ENCODE data around the gene IPO13. TPM values are rescaled to one million over a fixed set of nuclear protein-coding genes. Genes with fewer than 3 reads are reported as not detected.

Gene IPO13
- total RNA-seq, 1 donor from 2014 or later = 17.0 TPM

DNA sequence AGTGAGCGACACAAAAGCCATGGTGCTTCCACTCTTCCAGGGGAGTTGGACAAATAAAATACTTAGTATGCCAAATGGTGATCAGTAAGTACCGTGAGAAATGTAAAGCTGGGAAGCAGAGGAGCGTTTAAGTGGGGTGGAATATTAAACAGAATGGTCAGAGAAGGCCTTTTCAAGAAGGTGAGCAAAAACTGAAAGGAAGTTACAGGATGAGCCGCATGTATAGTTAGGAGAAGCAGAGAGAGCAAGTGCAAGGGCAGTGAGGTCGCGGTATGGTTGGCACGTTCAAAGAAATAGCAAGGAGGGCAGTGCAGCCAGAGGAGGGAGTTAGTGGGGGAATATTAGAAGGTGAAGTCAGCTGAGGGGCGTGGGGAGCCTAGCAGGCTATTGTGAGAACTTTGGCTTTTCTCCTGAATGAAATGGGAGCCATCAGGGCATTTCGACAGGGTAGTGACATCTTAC, 27.3 kb downstream of the IPO13 start:
- no peak for ATAC-seq
- DNase-seq (ENCODE audit: low spot score) = no peak

DNA sequence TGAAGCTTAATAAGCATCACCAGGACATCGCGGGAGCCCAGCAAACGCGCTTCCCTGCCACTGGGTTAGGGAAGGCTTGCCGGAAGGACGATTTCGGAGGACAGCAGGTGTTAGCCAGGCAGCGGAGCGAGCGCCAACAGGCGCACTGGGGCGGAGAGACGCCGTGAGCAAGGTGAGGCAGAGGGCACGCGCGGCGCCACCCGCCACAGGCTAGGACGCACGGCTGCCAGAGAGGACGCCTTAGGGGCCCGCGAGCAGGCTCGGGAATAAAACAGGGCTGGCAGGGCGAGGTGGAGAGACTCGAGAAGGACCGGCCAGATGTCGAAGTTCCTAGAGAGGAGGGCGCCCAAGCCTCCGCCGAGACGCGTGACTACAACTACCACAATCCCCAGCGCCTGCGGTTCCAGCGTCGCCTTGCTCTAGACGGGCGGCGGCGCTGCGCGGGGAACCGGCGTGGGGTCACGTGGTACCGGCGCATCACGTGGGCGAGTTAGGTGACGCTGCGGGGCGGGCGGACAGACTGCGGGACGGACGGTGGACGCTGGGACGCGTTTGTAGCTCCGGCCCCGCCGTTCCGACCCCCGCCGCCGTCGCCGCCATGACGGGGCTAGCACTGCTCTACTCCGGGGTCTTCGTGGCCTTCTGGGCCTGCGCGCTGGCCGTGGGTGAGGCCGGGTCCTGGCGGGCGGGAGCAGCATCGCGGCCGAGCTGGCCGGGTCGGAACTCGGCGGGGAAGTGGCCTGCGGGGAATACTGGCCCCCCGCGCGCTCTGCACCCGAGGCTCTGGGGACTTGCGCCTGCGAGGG, 27.9 kb downstream of the IPO13 start, which contains the start of gene ATP6V0B:
ATP6V0B (plus strand) TSS at position 518 of the 806 bp plus-strand sequence; CDS start at position 599, 81 bp downstream.
- ATAC-seq (peak; percentile 74), DNase-seq (ENCODE audit: low spot score) (peak; percentile 97)

DNA sequence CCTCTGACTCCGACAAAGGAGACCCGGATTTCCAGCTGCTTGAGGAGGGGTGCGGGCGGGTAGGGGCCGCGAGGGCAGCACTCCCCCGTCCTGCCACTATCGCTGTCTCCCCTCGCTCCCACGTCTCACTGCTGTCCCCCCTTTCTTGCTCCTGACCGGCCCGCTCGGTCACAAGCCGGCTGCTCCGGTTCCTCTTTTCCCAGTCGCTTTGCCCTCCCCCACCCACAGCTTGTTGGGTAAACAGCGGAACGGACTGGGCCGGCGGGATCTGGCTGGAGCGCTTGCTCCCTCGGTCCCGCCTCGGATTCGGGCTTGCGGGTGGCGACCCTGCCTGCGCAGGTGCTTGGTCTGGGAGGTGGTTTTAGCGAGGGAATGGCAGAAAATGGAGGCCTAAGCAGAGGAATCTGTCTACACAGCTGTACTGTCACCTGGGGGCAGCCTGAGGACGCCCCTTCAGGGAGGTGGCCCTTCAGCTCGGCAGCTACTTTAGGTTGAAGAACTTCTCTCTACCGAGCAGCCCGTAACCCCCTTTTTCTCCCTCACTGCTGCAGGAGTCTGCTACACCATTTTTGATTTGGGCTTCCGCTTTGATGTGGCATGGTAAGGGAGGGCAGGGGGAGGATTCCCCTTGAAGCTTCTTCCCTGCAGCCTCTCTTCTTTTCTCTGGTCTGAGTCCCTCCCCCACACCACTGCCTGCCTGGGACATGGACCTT, 28.7 kb downstream of the IPO13 start:
- peak; percentile 72 for DNase-seq (ENCODE audit: low spot score)
- ATAC-seq = peak; percentile 44

DNA sequence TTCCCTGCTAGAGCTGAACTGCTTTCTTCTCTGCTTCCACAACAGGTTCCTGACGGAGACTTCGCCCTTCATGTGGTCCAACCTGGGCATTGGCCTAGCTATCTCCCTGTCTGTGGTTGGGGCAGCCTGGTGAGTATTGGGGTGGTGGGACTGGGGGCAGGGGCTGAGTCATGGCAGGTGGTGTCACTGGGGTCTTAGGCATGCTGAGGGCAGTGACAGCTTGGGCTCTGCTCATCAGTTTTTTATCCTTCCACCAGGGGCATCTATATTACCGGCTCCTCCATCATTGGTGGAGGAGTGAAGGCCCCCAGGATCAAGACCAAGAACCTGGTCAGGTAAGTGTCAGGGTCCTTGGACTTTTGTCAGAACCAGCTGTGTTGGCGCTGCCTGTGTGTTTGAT, 29.3 kb downstream of the IPO13 start:
- no peak for DNase-seq (ENCODE audit: low spot score)
- no peak for ATAC-seq

DNA sequence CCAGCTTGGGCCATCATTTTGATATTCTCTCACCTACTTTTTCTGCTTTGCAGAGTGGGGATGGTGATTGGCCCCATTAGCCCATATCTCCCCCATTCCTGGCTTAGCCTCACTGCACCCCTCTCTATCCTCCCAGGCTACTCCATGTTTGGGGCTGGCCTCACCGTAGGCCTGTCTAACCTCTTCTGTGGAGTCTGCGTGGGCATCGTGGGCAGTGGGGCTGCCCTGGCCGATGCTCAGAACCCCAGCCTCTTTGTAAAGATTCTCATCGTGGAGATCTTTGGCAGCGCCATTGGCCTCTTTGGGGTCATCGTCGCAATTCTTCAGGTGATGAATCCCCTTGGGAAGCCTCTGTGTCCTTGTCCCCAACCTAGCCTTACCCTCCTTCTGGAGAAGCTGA, 30.1 kb downstream of the IPO13 start:
- no peak for DNase-seq (ENCODE audit: low spot score)
- ATAC-seq = no peak

DNA sequence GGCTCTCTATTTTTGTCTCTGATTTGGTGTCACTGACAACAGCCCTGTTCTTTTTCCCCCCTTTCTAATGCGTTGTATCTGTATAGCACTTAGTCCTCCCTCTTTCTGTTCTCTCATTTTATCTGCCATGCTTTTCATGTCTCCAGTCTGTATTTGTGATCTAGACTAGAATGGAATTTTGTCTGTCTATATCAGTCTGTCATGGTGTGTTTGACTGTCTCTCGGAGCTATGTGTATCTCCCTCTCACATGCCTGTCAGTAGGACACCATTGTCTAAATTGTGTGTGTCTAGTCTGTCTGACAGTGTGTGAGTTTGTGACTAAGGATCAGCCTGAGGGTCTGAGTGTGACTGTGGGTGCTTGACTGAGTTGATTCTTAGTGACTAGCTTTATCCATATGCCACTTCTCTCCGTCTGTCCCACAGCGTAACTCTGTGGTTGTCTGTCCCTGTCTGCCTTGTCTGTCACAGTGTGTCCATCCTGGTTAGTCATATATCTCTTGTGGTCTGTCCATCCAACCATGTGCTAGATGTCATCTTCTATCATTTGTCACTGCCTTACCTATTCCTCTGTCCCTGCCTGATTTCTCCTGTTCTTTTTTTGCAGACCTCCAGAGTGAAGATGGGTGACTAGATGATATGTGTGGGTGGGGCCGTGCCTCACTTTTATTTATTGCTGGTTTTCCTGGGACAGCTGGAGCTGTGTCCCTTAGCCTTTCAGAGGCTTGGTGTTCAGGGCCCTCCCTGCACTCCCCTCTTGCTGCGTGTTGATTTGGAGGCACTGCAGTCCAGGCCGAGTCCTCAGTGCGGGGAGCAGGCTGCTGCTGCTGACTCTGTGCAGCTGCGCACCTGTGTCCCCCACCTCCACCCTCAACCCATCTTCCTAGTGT, 30.9 kb downstream of the IPO13 start:
- ATAC-seq (no peak), DNase-seq (ENCODE audit: low spot score) (no peak)

DNA sequence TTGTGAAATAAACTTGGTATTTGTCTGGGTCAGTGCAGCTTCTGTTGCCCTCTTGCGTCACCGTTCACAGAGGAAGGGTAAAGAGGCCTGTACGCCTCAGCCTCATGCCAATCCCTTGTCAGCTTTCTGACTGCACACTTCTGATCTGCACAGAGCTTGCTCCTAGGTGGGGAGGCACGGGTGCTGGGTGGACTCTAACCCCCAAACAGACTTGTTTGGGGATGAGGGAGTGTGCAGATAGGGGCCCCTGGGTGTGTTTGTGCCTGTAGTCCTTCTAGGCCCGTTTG, 31.5 kb downstream of the IPO13 start:
- DNase-seq (ENCODE audit: low spot score) (peak; percentile 73), ATAC-seq (peak; percentile 49)

DNA sequence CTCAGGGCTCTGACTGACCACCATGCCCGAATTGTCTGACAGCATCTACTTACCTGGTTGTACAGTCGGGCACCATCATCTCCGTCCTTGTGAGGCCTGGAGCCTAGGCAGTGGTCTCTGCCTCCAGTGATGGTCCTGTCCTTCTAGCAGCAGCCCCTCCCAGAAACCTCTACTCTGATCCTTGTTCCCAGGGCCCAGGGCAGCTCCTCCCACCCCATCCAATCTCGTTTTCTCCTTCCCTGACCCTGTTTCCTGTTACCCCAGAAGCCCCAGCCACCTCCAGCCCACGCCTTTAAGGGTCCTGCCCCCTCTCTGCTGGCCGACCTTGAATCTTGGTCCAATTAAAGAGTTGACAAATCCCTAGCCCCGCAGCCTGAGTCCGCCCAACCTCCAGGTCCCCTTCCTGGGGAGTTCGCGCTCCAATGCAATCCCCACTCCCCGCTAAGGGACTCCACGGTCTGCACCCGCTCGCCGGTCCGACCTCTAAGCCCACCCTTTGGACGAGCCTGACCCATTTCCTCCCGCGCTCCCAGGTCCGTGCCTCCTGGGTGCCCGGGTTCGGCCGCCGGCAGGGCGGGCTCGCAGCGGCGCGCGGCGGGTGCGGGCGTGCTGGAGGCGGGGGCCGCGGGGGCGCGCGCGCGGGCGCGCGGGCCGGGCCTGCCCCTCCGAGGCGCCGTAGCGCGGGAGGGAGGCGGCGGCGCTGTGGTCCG, 32.0 kb downstream of the IPO13 start, which contains the start of gene B4GALT2:
B4GALT2 (plus strand) TSS at position 660 of the 710 bp plus-strand sequence. CDS start 1,951 bp downstream, outside the sequence.
- ATAC-seq (peak; percentile 42), DNase-seq (ENCODE audit: low spot score) (peak; percentile 63)

DNA sequence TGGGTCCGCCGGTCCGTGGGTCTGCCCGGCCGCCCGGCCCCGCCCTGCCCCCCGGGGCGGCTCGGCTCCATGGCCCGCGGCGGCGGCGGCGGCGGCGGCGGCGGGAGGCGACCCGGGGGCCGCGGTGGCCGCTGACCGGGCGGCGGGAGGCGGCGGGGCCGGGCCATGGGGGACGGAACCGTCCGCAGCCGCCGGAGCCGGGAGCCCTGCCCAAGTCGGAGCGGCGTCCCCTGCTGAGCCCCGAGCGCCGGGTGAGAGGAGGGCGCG, 32.4 kb downstream of the IPO13 start:
- DNase-seq (ENCODE audit: low spot score) (no peak), ATAC-seq (no peak)

DNA sequence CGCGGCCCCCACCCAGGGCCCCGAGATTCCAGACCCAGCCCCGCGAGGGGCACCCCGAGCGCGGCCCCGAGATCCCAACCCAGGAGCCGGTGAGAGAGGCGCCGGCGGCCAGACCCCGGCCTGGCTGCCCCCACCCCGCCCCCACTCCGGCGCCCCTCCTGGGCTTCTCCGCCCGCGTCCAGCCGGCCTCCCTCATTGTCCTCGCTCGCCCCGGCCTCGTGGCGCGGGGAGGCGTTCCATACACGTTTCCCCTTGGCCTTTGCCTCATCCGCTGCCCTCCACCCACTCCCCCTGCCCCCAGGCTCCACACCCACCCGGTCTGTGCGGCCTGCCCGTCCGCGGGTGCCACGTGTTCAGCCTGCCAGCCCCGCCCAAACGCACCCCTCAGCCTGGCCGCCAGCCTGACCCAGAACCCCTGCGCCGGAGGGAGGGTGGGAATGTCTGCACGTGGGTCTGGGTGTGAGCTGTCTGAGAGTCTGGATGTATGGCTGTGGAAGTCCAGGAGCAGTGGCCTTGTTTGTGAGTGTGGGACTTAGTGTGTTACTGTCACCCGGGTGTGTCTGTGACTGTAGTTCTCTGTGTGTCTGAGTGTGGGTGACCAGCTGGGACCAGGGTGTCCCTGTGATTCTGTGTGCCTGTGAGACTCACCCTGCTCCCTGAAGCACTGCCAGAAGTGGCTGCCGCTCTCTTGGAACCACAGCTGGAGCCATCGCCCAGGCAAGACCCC, 32.9 kb downstream of the IPO13 start:
- DNase-seq (ENCODE audit: low spot score) = no peak
- ATAC-seq = peak; percentile 6

DNA sequence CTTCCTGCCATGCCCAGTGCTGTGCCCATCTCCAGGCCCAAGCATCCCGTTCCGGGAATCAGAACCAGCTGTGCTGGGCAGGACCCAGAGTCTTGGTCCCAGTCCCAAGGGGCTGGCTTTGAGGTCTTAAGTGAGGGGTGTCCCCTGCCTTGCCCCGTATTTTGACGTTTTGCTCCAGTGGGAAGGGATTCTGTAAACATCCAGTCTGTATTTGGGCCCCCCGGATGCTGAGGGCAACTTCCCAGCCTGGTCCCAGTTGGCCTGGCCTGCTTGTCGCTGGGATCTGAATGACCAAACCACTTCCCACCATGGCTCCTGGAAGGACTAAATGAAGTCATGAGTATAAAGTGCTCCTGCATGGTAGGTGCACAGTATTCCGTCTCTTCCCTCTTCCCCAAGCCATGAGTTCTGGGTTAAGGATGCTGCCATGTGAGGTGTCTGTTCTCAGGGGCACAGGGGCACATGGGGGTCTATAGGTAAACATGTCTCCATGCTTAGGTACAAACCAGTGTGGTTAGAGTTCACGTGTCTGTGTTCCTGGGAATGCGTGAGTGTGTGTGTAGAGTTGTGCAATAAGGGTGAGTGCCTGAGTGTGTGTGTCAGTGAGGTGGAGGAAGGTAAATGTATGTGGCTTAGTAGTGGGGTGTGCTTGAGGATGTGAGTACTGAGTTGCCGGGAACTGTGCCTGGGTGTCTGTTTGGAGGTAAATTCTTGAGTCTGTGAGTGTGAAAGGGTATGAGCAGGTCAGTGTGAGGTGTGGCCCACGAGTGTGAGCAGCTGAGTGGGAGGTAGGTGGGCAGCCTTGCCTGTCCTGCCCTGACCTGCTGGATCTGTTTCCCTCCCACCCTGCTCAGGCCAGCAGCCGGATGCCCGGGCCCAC, 33.7 kb downstream of the IPO13 start:
- DNase-seq (ENCODE audit: low spot score) (no peak), ATAC-seq (no peak)

DNA sequence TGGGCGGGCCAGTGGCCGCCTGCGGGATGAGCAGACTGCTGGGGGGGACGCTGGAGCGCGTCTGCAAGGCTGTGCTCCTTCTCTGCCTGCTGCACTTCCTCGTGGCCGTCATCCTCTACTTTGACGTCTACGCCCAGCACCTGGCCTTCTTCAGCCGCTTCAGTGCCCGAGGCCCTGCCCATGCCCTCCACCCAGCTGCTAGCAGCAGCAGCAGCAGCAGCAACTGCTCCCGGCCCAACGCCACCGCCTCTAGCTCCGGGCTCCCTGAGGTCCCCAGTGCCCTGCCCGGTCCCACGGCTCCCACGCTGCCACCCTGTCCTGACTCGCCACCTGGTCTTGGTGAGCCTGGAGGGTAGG, 34.4 kb downstream of the IPO13 start:
- no peak for DNase-seq (ENCODE audit: low spot score)

DNA sequence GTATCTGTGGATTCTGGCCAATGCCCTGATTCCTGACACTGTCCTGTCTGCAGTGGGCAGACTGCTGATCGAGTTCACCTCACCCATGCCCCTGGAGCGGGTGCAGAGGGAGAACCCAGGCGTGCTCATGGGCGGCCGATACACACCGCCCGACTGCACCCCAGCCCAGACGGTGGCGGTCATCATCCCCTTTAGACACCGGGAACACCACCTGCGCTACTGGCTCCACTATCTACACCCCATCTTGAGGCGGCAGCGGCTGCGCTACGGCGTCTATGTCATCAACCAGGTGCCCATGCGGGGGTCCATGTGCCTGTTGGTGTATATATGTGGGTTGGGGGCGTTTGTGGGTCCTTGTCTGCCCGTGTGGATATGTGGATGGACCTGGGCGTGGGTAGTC, 34.9 kb downstream of the IPO13 start:
- DNase-seq (ENCODE audit: low spot score) (no peak), ATAC-seq (no peak)

More for the DNA sequence above, 34.4 kb downstream of the IPO13 start:
- no peak for ATAC-seq

DNA sequence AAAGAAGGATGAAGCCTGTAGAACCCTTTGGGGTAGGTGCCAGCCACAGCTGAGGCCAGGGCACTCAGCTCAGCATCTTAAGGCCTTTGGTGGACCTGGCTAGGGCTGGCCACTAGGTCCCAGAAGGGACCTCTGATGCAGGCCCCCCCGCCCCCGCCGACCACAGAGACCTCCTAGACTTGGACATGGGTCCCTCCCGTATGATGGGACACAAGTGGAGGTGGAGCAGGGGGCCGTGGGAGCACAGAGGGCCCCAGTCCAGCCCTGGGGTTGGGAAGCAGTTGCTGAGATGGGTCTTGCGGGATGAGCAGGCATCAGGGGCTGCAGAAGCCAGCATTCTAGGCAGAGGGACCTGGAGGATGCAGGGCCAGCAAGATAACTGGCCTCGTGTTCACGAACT, 35.5 kb downstream of the IPO13 start:
- DNase-seq (ENCODE audit: low spot score) (no peak), ATAC-seq (no peak)

DNA sequence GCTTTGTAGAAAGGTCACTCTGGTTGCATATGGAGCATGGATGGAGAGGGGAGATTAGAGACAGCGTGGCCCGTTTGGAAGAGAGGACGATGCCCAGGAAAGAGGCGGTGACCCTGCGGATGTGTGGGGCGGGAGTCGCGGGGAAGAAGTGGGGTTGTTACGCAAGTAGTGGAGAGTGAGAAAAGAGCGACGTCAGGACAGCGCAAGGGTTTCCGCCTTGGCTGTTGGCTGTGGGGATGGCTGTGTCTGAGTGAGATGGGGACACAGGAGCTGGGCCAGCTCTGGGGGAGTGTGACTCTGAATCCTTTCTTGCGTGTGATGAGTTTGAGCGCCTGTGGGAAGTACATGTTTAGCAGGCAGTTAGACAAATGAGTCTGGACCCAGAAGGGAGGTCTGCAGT, 36.1 kb downstream of the IPO13 start:
- ATAC-seq = no peak
- no peak for DNase-seq (ENCODE audit: low spot score)

DNA sequence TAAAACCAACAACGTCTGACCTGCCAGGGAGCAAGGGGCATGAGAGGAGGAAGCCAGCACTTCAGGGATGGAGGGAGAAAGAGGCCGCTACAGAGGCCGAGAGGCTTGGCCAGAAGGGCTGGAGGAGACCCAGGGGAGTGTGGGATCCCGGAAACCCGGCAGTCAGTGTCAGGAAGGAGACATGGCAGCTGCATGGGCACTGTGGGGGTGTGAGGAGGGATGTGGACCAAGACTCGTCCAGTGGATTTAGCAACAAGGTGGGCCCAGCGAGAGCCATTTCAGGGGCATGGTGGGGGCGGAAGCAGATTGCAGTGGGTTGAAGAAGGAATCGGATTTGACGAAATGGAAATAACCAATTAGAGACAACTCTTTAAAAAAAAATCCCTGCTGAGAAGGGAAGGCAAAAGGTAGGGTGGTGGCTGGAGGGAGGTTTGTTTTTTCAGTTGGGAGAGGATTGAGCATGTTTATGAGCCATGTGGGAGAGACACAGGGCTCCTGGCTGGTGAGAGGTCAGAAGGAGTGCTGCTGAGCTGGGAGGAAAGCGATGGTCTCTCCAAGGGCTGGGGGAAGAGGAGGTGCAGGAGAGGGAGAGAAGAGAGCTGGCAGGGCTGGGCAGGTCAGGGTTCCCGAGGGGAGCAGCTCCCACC, 36.6 kb downstream of the IPO13 start:
- ATAC-seq (no peak), DNase-seq (ENCODE audit: low spot score) (no peak)

DNA sequence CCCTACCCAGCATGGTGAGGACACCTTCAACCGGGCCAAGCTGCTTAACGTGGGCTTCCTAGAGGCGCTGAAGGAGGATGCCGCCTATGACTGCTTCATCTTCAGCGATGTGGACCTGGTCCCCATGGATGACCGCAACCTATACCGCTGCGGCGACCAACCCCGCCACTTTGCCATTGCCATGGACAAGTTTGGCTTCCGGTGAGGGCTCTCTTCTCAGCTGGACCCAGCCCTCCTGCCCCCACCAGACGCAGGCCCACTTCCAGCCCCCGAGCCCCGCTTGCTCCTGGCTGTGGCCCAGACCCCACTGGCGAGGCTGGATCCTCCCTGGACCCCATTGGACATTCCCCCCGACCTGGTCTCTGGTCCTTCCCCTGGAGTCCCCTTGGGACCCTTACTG, 38.1 kb downstream of the IPO13 start:
- ATAC-seq (no peak), DNase-seq (ENCODE audit: low spot score) (no peak)

DNA sequence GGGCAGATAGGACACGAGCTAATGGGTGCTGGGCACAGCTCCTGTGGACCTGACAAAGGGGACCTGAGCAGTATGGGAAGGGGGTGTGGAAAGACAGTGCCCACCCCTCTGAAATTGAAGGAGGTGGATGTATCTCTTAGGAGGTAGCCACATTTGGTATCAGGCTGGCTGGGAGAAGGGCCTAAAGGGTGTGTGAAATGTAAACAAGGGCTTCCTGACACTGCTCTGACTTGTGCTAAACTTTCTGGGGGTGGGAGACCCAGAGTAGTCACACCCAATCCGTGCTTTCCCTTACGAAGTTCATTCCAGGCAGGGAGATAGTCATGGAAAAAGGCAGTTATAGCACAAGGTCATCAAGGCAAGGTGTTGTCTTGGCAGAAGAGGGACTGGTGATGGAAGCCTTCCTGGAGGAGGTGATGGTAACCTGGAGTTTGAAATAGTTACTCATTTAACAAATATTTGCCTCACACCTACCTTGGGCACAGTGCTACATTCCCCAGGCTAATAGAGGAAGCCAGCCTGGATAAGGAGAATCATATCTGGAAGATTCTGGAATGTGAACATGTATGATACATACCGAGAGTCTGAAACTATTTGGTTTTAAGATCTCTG, 39.3 kb downstream of the IPO13 start:
- ATAC-seq (no peak), DNase-seq (ENCODE audit: low spot score) (no peak)
